ENCODE measurements around the gene EXOSC10.
"Not testable (repeated sequence)": the region's sequence is repeated elsewhere in the genome, so short reads cannot be mapped to it uniquely, and the experiment has no call there.

The EXOSC10 gene

GRCh38 chr1:11109047-11109760 is 9.5 kb upstream of the EXOSC10 start:
- DNase-seq (ENCODE audit: low spot score): no peak

- no peak for DNase-seq (ENCODE audit: low spot score)
These were observed 7.9 kb upstream of the EXOSC10 start for GRCh38 chr1:11107599-11107998.

GRCh38 chr1:11105586-11105985 is 5.9 kb upstream of the EXOSC10 start:
- no peak for DNase-seq (ENCODE audit: low spot score)

- DNase-seq (ENCODE audit: low spot score): no peak
These were observed 1.7 kb upstream of the EXOSC10 start for GRCh38 chr1:11101347-11101746.

GRCh38 chr1:11100806-11101205 is 1.1 kb upstream of the EXOSC10 start:
- not testable (repeated sequence) for DNase-seq (ENCODE audit: low spot score)

- no peak for DNase-seq (ENCODE audit: low spot score)
These were observed 452 bp upstream of the EXOSC10 start for GRCh38 chr1:11100149-11100493.

- no peak for DNase-seq (ENCODE audit: low spot score)
These were observed 749 bp downstream of the EXOSC10 start for GRCh38 chr1:11098931-11099309.

GRCh38 chr1:11083784-11084183 is 15.9 kb downstream of the EXOSC10 start:
- DNase-seq (ENCODE audit: low spot score): not testable (repeated sequence)

GRCh38 chr1:11080931-11081330 is 18.7 kb downstream of the EXOSC10 start:
- no peak for DNase-seq (ENCODE audit: low spot score)

GRCh38 chr1:11078631-11079030 is 21.0 kb downstream of the EXOSC10 start:
- no peak for DNase-seq (ENCODE audit: low spot score)

GRCh38 chr1:11073398-11073797 is 26.3 kb downstream of the EXOSC10 start:
- not testable (repeated sequence) for DNase-seq (ENCODE audit: low spot score)

GRCh38 chr1:11072216-11072917 is 27.3 kb downstream of the EXOSC10 start:
- no peak for DNase-seq (ENCODE audit: low spot score)

GRCh38 chr1:11071463-11072215 is 28.0 kb downstream of the EXOSC10 start:
- DNase-seq (ENCODE audit: low spot score): no peak

GRCh38 chr1:11070876-11071275 is 28.8 kb downstream of the EXOSC10 start:
- DNase-seq (ENCODE audit: low spot score): no peak

GRCh38 chr1:11068600-11069473 is 30.8 kb downstream of the EXOSC10 start:
- DNase-seq (ENCODE audit: low spot score): no peak

- DNase-seq (ENCODE audit: low spot score): no peak
These were observed 31.7 kb downstream of the EXOSC10 start for GRCh38 chr1:11067716-11068599.

- no peak for DNase-seq (ENCODE audit: low spot score)
These were observed 33.9 kb downstream of the EXOSC10 start for GRCh38 chr1:11065796-11066195.

- DNase-seq (ENCODE audit: low spot score): no peak
These were observed 34.7 kb downstream of the EXOSC10 start for GRCh38 chr1:11064942-11065341.

- DNase-seq (ENCODE audit: low spot score): not testable (repeated sequence)
These were observed 35.6 kb downstream of the EXOSC10 start for GRCh38 chr1:11063937-11064537.

GRCh38 chr1:11062965-11063401 is 36.7 kb downstream of the EXOSC10 start:
- DNase-seq (ENCODE audit: low spot score): no peak

Data from ecto neural progenitor cell (in vitro differentiated cells).